NCI-H187 treated with DMSO at 0.1 percent for 48 hours (cell line): ENCODE data around the gene DDX23.

Experiments used
- DNase-seq: peaks from one replicate; lab custom pipeline; 2025; lab: John Stamatoyannopoulos, UW

The DDX23 gene

DNA sequence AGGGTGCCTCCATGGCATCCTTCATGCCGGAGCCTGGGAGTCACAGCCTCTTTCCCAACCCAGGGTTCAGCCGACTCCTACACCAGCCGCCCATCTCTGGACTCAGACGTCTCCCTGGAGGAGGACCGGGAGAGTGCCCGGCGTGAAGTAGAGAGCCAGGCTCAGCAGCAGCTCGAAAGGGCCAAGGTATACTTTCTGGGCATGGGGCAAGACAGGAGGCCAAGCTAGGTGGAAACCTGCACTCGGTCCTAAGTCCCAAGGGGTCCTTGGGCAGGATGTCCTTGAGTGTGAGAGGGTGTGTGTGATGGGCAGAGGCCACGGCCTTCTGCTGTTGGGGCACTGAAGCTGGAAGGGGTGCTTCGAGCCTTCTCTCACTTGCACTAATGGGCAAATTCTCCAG is 28.7 kb downstream of the DDX23 start:
- no peak for DNase-seq

DNA sequence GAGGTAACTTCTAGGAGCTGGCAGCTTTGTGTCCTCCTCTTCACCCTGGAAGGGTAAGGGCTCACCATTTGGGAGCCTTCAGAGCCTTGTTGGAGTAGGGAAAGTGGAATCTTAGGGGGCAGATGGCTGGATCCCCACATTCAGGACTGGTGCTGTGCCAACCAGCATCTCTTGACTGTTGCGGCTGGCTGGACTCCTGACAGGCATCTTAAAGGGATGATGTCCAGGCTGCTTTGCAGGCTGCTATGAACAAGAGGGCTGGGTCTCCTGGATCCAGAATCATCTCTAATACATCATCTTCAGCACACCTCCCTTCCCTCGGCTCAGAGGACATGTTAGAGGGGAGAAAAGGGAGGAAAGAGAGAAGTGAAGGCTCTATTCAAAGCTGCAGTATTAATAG is 29.3 kb downstream of the DDX23 start:
- no peak for DNase-seq

DNA sequence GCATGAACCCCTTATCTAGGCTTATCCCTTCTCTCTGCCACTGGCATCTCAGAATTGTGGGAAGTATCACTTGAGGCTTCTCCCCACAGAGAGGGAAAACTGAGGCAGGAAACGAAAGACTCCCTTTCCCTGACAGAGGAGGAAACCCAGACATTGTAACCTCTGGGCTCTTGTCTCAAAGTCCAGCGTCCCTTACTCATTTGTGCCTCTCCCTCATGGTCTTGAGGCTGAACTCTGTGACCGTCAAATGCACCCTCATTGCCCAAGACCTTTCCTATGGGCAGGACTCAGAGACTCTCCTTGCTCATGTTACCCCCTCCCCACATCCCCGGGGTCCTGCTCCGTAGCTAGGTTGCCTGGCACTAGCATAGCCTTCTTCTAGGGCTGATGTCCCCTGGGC is 29.8 kb downstream of the DDX23 start:
- DNase-seq = no peak

DNA sequence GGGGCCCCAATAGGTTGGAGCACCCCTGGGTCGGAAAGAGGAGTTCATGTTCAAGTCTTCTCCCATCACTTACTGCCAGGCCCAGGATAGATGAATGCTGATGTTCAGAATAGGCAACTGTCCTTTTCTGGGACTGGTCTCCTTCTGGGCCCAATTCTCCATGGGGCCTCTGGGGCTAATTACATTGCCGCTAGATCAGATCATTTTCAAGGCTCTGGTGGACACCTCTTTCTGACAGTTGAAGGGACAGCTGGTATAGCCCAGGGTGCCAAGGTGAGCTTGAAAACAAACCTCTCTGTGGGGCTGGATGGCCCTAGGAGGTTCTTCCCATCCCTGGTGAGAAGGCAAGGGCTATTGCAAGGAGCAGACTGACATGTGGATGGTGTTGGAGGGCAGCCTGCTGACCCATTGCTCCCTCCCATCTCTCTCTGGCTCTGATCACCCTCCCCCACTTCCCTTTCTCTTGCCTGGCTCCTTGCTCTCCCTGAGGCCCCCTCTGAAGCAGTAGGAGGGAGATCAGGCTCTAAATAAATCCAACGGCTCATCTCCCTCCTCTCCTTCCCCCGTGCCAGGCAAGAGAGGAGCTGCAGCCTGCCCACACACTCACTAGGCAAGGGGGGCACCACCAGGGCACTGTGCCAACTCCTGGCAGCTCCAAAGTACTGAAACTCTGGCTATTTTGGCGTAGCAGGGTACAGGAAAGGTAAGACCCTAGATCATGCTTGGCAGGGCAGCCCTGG is 31.8 kb downstream of the DDX23 start:
- no peak for DNase-seq

DNA sequence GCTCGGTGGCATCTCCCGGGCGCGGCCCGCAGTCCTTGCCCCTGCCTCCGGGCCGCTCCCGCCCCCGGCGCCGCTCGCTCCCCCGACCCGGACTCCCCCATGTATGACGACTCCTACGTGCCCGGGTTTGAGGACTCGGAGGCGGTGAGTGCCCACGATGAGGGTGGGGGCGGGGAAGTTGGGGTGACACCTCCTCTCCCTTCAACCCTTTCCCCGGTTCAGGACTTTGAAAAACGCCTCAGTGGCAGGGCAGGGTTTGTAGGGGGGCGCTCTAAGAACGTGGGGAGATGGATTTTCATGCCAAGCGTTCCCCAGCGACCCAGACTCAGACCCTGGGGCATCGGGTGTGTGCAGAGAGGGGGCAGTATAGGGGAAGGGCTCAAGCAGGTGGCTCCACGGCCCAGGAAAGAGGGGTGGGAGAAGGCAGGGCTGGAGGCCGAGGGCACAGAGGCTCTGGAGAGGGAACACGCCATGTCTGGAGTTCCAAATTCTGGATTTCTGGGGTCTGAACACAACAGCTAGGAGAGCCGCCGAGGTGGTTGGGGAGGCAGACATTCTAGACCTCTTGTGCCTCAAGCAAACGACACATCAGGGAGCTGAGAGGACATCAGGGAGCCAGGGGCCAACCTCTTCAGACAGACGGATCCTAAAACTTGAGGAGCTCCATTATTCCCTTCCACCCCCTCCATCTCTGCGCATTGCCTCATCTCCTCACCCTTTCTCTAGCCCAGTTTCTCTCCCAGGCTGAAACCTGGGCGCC is 33.0 kb downstream of the DDX23 start:
- no peak for DNase-seq

DNA sequence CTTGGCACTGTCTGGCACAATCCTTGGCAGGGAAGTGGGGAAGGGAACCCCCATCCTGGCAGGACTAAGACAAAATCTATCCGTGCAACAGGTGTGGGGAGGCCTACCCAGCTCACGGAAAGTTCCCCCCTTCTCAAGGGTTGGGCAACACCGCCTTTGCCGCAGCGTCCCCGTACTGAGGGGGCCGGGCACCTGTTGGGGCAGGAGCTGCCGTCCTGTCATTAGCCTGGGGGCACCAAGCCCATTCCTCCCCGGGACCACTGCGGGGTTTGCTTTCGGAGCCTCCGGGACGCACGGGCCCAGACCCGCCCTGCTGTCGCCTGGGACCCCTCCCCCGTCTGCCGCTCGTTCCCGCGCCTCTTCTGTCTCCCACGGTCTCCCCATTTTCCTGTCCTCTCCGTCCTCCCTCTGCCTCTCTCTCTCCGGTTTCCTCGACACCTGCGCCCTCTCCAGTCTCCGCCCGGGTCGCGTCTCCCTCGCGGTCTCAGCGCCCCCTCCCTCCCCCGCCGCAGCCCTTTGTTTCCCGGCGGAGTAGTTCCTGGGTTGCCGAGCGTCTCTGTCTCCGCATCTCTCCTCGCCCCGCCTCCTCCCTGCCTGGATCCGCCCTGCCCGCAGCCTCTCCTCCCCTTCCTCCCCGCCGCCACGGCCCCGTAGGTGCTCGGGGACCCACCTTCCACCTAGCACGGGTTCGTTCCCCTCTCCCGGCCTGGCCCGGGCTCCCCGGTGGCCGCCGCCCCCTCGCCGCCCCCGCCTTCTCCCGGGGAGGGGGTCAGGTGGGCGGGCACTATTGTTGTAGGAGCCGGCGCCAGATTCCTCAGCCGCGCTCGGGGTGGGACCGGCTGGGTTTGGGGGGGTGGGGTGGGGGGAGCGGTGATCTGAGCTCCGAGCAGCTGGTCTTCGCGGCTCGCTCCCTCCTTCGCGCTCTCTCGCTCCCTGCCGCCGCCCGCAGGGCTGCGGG is 33.8 kb downstream of the DDX23 start, which contains the start of gene CACNB3:
Gene CACNB3 (plus strand): TSS at position 624 of the 958 bp plus-strand sequence. CDS start 434 bp downstream, outside the sequence.
- peak; percentile 78 for DNase-seq

DNA sequence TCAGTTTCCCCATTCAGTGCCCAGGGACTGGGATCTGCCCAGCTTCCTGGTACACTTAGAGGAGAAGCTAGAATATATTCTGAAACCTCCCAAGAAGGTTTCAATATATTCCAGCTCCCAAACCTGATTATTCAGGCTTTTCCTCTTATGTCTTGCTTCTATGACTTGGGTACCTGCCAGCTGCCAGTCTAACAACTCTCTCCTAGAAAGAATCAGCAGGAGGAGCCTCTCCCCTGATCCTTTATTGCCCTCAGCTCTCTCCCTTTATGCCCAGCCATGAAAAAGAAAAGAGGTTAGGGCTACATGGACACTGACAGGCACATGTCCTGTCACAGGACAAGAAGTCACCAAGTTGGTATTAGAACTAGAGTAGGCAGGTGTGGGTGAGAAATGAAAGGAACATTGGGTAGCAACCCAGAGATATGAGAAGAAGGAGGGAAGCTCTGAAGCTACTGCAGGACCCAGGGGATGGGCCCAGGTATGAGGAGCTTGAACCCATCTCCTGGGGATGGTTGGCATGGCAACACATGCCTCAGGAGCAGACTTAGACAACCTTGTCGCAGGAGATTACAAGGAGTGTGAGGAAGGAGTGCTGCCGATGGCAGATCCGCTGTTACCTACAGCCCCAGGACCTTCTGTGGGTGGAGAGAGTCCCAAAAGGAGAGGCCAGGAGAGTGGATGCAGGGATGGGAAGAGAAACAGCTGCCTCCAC is 35.7 kb downstream of the DDX23 start:
- DNase-seq = no peak

DNA sequence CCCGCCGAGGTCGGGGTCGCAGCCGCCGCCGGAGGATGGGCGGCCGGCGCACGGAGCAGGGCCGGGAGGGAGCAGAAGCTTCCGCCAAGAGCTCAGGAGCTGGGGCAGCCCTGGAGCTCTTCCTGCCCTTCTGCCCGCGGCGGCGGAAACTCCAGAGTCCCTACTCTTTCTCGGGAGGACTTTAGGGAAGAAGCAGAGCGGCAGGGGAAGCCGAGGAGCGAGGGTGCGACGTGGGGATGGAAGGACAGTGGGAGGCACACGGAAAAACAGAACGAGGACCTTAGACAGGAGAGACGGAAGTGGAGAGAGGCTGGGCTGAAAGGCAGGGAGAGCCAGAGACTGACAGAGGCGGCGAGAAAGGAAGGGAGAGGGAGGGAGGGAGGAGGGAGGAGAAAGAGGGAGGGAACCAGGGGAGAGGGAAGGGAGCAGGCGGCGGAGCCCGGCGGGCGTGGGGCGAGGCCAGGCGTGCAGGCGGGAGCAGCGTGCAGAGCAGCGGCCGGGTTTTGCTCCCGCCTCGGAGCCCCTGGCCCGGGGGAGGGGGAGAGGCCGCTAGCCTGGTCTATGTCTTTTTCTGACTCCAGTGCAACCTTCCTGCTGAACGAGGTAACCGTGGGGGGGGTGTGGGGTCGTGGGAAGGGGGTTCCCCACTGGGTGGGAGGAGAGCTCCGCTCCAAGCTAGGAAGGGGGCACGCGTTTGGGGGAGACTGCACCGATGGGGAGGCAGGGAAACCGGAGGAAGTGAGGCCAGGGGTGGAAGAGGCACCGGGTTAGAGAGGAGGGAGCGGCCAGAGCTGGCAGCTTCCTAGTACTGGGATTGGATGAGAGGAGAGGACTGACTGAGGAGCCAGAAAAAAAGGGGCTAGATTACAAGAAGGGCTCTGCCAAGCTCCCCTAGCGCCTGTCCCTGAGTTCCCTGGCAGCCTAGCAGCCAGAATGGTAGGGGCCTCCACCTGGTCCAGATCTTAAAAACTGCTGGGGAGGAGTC is 36.5 kb downstream of the DDX23 start:
- peak; percentile 85 for DNase-seq

DNA sequence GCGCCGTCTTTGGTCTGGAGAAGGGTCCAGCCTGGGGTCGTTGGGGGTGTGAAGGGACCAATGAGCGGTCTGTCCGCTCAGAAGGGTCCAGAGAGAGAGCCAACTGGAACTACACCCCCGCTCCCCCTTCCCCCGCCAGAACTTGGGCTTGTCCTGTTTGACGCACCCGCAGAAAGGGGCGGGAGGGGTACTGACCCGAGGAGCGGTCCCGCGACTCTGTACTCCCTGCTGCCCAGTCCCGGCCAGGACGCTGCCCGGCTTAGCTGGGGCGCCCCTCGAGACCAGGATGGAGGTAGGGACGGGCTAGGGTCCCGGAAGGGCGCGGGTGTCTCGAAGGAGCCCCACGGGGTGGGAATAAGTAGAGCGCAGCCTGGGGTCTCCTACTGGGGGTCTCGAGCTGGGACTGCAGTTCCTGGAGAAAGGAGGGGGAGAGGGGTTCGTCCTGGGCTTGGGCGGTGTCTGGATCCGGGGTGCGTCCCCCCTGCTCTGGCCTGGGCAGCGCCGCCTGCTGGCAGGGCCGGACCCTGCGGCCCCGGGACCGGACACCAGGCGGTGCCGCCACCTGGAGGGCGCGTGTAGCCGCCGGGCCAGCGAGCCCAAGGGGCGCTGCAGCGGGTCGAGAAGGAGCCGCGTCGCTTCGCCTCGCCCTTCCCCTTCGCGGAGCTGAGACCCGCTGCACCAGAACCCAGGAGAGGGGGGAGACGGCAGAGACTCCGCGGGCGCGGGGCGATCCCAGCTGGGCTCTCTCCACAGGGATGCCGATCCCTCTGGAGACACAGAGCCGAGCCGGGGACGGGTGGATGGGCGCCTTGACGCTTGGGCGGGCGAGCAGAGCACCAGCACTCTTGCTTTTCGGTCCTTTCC is 37.5 kb downstream of the DDX23 start:
- DNase-seq = no peak

DNA sequence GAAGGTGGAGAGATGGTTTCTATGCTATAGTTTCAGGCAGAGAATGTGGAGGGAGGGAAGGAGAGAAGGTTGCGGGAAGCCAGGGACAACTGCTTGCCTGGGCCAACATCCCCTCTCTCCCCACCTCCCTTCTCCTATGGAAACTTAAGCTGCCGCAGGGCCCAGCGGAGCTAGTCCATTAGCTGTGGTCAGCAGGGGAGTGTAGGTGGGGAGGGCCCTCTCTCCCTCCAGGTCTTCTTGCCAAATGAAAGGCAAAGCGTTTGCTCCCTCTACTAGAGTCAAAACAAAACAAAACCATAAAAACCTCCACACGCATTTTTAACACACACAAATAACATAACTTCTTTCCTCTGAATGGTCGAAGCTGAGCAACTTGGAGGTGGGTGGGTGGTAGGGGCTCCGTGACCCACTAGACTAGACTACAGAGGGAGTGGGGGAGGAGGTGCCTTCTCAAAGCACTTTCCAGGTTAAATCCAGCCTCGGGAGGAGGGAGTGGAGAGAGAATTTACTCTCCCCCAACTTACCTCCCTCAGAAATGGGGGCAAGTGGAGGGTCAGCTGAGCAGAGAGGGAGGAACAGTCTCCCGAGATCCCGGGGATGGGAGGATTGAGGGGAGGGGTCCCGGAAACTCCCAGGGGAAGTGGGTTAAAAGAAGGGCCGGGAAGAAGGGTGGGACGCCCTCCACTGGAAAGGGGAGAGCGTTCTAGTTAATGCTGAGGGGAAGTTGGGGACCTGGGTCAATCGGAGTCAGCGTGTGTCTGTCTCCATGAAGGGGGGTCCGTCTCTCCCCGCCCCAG is 38.3 kb downstream of the DDX23 start:
- no peak for DNase-seq

DNA sequence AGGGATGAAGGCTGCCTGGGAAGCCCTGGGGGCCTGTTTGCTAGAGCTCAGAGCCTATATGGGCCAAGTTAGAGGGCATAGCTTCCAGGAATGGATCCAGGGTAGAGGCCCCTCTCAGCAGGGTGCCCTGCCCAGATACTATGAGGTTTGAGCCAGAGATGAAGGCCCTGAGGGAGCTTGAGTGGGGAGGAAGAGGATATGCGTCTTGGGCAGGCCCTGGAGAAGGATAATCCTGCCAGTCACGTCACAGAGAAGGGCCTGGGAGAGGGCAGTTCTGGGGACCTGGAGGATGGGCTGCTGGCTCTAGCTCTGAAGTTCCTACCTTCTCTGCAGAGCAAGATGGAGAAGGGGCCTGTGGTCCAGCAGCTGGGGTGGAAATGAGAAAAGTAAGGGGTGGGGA is 39.6 kb downstream of the DDX23 start:
- no peak for DNase-seq

DNA sequence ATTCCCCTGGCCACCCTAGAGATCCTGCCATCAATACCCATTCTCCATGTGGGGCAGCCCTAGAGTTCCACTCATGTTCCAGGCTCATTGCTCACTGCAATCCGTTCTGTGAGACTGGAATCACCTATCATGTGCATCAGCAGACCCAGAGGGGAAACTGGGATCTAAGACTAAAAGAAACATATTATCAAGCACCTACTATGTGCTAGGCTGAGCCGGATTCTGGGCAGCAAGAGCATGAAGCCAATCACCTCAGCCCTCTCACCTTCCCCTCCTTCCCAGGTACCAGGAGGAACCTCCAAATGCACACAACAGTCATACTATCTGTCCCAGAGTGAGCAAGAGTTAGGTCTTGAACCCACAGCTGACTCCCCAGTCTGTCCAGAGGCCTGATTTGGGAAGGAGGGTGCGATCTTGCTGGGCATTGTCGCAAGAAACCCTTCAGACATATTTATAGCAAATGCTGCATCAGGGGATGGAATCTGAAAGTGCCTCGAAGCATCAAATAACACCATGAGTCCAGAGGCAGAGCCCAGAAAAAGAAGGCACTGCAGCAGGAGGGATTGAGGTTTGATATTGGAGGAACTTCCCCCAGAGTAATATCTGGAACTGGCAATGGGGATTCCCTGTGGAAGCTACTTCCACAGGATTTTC is 40.4 kb downstream of the DDX23 start:
- no peak for DNase-seq

DNA sequence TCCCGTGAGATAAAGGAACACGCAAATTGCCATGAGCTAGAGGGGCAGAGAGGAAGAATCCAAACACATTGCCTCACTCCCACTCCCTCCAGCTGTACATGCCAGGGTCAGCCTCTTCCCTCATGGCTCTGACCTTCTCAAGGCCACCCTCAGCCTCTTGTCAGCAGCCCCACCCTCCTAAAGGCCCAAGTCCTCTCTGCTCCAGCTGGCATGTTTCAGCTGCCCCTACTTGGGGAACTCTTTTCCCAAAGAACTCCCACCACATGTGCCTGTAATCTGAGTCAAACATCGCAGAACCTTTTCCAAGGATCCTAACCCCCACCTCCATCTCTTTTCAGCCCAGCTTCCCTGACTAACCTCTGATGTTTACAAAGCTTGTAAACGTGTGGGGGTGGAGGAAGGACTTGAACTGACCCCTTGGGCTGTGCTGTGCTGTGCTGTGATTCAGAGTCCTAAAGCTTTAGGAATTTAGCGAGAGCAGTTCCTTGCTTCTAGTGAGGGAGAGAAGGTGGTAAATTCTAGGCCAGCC is 41.0 kb downstream of the DDX23 start:
- no peak for DNase-seq

DNA sequence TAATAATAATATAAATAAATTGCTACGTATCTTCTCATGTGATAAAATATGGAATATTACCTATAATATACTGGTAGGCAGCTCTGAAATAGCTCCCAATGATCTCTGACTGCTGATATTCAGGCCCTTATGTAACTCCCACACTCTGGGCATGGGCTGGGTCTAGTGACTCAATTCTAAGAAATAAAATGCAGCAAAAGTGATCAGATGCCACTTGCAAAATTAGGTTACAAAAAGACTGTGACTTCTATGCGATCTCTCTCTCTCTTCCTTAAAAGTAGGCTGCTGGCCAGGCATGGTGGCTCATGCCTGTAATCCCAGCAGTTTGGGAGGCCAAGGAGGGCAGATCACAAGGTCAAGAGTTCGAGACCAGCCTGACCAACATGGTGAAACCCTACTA is 44.0 kb downstream of the DDX23 start:
- DNase-seq = no peak

DNA sequence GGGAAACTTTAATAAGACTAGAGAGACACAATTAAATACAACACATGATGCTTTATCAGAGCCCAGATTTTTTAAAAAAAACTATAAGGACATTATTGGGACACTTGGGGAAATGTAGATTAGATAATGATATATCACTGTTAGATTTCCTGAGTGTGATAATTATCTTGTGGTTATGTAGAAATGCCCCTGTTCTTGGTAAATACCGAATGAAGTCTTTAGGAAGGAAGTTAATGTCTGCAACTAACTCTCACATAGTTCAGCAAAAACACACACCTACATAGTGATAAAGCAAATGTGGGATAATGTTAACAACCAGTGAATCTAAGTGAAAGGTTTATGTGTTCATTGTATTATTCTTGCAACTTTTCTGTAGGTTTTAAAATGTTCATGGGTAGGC is 48.3 kb downstream of the DDX23 start:
- no peak for DNase-seq

DNA sequence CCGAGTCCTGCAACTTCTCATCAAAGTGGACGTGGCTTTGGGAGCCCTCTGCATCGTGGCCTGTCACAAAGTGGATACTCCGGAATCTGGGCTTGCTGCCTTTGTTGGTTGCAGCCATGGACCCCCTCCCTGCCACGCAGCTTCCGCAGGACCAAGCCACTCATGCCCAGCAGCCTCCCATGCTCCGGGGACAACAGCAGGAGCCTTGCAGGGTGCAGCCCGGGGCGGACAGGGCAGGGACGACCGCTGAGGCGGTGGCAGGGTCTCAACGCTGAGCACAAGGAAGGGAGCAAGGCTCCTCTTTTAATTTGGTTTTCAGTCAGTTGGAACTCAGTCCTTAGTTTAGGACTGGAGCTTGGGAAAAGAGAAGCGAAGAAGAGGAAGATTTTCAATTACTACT is 51.0 kb downstream of the DDX23 start:
- no peak for DNase-seq

DNA sequence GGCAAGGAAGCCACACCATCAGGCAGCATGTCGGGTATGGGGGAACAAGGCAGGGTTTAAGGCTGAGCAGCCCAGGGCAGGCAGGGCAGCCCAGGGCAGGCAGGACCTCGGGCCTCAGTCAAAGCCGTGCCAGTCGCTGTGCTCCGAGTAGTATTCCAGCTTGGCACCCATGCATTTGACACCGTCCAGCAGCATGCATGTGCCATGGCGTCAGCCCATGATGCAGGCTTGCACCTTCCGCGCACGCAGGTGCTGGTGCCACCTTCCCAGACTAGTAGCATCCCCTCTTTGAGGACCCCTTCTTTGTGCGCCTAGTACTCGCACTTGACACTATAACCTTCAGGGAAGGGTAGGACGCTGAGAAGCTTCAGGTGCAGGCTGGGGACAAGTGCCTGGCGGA is 51.5 kb downstream of the DDX23 start:
- DNase-seq = no peak

DNA sequence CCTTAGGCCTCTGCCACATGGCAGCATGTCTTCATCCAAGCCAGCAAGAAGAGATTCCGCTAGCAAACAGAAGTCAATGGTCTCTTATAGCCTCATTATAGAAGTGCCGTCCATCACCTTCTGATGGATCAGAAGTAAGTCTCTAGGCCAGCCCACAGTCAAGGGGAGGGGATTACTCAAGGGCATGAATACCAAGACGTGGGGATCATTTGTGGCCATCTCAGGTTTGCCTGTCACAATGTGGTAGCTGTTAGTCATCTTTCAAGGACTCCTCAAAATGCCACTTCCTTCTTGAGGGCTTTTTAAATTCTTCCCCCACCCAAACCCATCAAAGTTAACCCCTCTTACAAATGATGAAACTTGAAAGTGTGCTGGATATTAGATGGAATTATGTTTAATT is 55.0 kb downstream of the DDX23 start:
- no peak for DNase-seq
